ENCODE data around the gene SRD5A2. TPM values are rescaled to one million over a fixed set of nuclear protein-coding genes. Genes with fewer than 3 reads are reported as not detected.
A peak's percentile ranks its signal among the peaks of the same experiment; 100 is the strongest.

SRD5A2 gene
- total RNA-seq (2021) = not detected in 2 replicates
- Bru-seq, nascent RNA = percentile 13 among the genes with signal in this experiment
- BruChase-seq, experiment 1, labeled RNA remaining after a 2-hour chase = percentile 19 among the genes with signal in this experiment
- percentile 18 among the genes with signal in this experiment for BruChase-seq, experiment 2, labeled RNA remaining after a 6-hour chase
- long read RNA-seq, partial matches to known transcripts = 0 of 1 reads
- long read RNA-seq, other reads (novel, unspliced or antisense) = 1 of 1 reads

GRCh38 chr2:31580321-31581117 lies at the start of gene SRD5A2:
SRD5A2 (minus strand) TSS chr2:31580938; CDS start chr2:31580900, 38 bp downstream.
- no peak within 1 kb of the TSS for H3K4me3 ChIP-seq (ENCODE audit: low read depth, low read length, poor library complexity, severe bottlenecking)
- POLR2A ChIA-PET (ENCODE audit: low non-redundant PET) = no interaction called here
- no peaks in the 10 kb centered on the region for H3K4me1 ChIP-seq (ENCODE audit: insufficient read depth, low read length, poor library complexity, severe bottlenecking)
- BruUV-seq (replicated peaks) = no TSS peak
- DNase-seq (ENCODE audit: low spot score) = no peak
- CTCF ChIA-PET = no interaction called here
- TF ChIP-seq CTCF (conservative IDR thresholded peaks at IDR 0.05; ENCODE audit: low read depth, low read length) (no peak), EZH2 (IDR thresholded peaks at IDR 0.05; ENCODE audit: borderline replicate concordance, low read depth, low read length, poor library complexity, severe bottlenecking) (peak; percentile 40)
- no peaks in the 10 kb centered on the region for H3K9me3 ChIP-seq (ENCODE audit: low read depth, low read length, poor library complexity, severe bottlenecking)
- no peaks in the 10 kb centered on the region for H3K36me3 ChIP-seq (ENCODE audit: insufficient read depth, low read length, poor library complexity, severe bottlenecking)
- intact Hi-C loops (cut with micrococcal nuclease; ENCODE audit: unreplicated experiment) = no loop called here
- peaks cover 57% of the 10 kb centered on the region for H3K27me3 ChIP-seq (replicated peaks; ENCODE audit: insufficient read depth, low read depth, low read length, poor library complexity)
- H3K27ac ChIP-seq (ENCODE audit: low read depth, low read length, poor library complexity, severe bottlenecking) = no peak within 1 kb of the TSS

- no peak overlapping the region for H3K27ac ChIP-seq (ENCODE audit: low read depth, low read length, poor library complexity, severe bottlenecking)
- intact Hi-C loops (cut with micrococcal nuclease; ENCODE audit: unreplicated experiment) = no loop called here
- no peaks in the 10 kb centered on the region for H3K36me3 ChIP-seq (ENCODE audit: insufficient read depth, low read length, poor library complexity, severe bottlenecking)
- no peak for TF ChIP-seq EZH2 (IDR thresholded peaks at IDR 0.05; ENCODE audit: borderline replicate concordance, low read depth, low read length, poor library complexity, severe bottlenecking)
- TF ChIP-seq CTCF (conservative IDR thresholded peaks at IDR 0.05; ENCODE audit: low read depth, low read length) = no peak
- DNase-seq (ENCODE audit: low spot score) = no peak
- no peaks in the 10 kb centered on the region for H3K4me1 ChIP-seq (ENCODE audit: insufficient read depth, low read length, poor library complexity, severe bottlenecking)
- BruUV-seq (replicated peaks) = no TSS peak
- ChIA-PET POLR2A (ENCODE audit: low non-redundant PET) (no interaction called here), CTCF (no interaction called here)
- peaks cover 4% of the 10 kb centered on the region for H3K9me3 ChIP-seq (ENCODE audit: low read depth, low read length, poor library complexity, severe bottlenecking)
- H3K4me3 ChIP-seq (ENCODE audit: low read depth, low read length, poor library complexity, severe bottlenecking) = no peak overlapping the region
- no peaks in the 10 kb centered on the region for H3K27me3 ChIP-seq (replicated peaks; ENCODE audit: insufficient read depth, low read depth, low read length, poor library complexity)
Measured at GRCh38 chr2:31606509-31606908, 25.8 kb upstream of the SRD5A2 start.

GRCh38 chr2:31598694-31599093 lies 18.0 kb upstream of the SRD5A2 start:
- TF ChIP-seq CTCF (conservative IDR thresholded peaks at IDR 0.05; ENCODE audit: low read depth, low read length) (no peak), EZH2 (IDR thresholded peaks at IDR 0.05; ENCODE audit: borderline replicate concordance, low read depth, low read length, poor library complexity, severe bottlenecking) (no peak)
- Histone ChIP-seq H3K4me1 (ENCODE audit: insufficient read depth, low read length, poor library complexity, severe bottlenecking) (no peaks in the 10 kb centered on the region), H3K27ac (ENCODE audit: low read depth, low read length, poor library complexity, severe bottlenecking) (no peak overlapping the region), H3K36me3 (ENCODE audit: insufficient read depth, low read length, poor library complexity, severe bottlenecking) (no peaks in the 10 kb centered on the region), H3K4me3 (ENCODE audit: low read depth, low read length, poor library complexity, severe bottlenecking) (no peak overlapping the region), H3K27me3 (replicated peaks; ENCODE audit: insufficient read depth, low read depth, low read length, poor library complexity) (no peaks in the 10 kb centered on the region), H3K9me3 (ENCODE audit: low read depth, low read length, poor library complexity, severe bottlenecking) (no peaks in the 10 kb centered on the region)
- intact Hi-C loops (cut with micrococcal nuclease; ENCODE audit: unreplicated experiment) = no loop called here
- ChIA-PET CTCF (no interaction called here), POLR2A (ENCODE audit: low non-redundant PET) (no interaction called here)
- no peak for DNase-seq (ENCODE audit: low spot score)
- no TSS peak for BruUV-seq (replicated peaks)
